KOPT-K1 (cell line): ENCODE measurements around the gene CTR9.

ENCODE experiments used
- H3K27ac ChIP-seq: fragments of 200-600 bp; sonication (generic); 2 replicates; pipeline ENCODE4 v1.5.1; 2016; ENCODE audit warnings: antibody characterized with exemption, mild to moderate bottlenecking, low read depth, low read length; ENCODE audit not compliant: poor library complexity, severe bottlenecking
- H3K36me3 ChIP-seq: fragments of 200-600 bp; sonication (generic); 2 replicates; pipeline ENCODE4 v1.5.1; 2017; ENCODE audit warnings: antibody characterized with exemption, mild to moderate bottlenecking, low read length, moderate library complexity; ENCODE audit not compliant: insufficient read depth
- H3K9me3 ChIP-seq: fragments of 200-600 bp; sonication (generic); 2 replicates; pipeline ENCODE4 v1.5.1; 2017; ENCODE audit warnings: antibody characterized with exemption, low read length, mild to moderate bottlenecking; ENCODE audit not compliant: insufficient read depth, poor library complexity, severe bottlenecking

CTR9 gene

DNA sequence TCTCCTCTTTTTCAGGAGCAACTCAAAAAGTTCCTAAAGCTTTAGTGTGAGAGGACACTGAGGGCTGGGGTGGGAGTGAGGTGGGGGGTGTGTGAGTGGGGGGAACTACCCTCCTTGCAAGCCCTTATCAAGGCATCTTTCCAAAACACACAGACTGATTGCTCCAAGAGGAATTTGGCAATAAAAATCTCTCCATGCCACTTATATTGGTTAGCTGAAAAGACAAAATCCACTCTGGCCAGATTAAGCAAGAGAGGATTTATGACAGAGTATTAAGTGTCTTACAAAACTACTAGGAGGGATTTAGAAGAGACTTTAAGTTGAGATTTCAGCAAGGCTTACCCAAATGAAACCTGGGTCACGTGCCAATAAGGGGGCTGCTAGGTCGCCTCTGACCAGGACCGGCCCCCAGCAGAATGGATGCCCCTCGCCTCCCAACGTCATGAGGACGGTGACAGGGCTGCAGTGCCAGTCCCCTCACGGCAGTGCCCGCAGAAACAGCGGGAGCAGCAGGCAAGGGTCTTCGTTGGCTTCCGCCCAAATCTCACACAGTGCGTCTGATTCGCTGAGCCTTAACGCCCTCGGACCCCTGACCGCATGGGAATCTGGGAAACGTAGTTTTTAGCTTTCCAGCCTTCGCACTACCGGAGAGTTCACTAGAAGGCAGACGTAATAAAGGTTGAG, 22.1 kb upstream of the CTR9 start:
- Histone ChIP-seq H3K27ac (no peak overlapping the region), H3K36me3 (no peaks in the 10 kb centered on the region), H3K9me3 (peaks cover 3% of the 10 kb centered on the region)

DNA sequence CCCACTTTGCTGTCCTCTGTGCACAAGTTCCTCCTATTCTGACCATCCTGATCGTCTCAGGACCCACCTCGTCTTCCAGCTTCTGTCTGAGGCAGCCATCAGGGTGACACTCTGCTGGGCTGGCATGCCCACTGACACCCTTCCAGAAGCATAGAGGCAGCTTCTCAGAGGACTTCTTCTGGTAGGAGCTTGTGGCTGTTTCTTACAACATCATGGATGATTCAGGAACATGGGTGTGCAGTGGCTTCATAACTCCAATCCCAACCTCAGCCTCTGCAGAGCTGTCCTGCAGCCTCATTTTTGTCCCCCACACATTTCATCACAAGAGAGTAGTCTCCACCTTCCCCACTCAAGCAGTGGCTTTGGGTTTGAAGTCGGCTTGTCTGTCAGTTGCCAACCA, 20.9 kb upstream of the CTR9 start:
- peaks cover 3% of the 10 kb centered on the region for H3K9me3 ChIP-seq
- H3K27ac ChIP-seq: no peak overlapping the region
- H3K36me3 ChIP-seq: no peaks in the 10 kb centered on the region

GRCh38 chr11:10731064-10731680, 19.9 kb upstream of the CTR9 start:
- H3K36me3 ChIP-seq: no peaks in the 10 kb centered on the region
- H3K27ac ChIP-seq: no peak overlapping the region
- H3K9me3 ChIP-seq: peaks cover 3% of the 10 kb centered on the region

DNA sequence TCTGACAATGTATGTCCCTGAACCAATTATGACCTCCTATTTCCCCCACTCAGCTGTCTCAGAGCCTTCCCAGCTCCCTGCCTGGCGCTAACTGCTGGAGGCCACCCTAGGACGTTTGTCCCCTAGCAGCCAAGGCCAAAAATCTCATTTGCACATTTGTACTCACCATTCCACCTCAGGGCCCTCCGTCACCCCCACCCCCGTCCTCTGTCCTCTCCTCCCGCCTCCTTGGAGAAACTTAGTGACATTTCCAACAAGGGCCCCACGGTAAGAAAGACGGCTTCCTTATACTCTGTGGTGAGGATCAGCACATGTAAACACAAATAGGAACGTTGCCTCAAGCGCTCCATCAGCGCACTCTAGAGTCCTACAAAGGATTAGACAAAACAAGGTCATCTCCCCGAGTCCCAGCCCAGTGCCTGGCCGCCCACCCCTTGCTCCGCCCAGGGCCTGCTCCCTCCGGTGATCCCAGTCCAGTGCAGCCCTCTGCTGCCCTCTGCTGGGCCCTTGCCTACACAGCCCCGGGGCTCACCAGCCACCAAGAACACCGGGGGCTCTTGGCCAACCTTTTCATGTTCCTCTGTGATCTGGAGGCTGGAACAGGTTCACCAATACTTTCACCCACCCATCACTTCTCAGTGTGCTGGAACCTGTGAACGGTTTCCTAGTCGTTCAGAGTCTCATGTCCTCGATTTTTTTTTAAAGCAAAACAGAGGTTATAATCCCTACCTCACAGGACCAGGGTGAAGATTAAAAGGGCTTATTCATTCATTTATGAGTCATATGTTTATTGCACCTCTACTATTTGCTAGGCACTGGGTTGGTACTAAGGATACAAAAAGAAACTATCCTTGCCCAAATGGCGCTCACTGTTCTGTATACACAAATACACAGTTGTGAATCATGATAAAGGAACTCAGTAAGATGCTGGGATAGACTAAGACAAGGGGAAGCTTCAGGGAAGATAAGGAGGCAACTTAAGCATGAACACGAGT, 15.3 kb upstream of the CTR9 start:
- Histone ChIP-seq H3K36me3 (no peaks in the 10 kb centered on the region), H3K9me3 (peaks cover 3% of the 10 kb centered on the region), H3K27ac (no peak overlapping the region)

GRCh38 chr11:10742460-10743208, 8.4 kb upstream of the CTR9 start:
- Histone ChIP-seq H3K36me3 (no peaks in the 10 kb centered on the region), H3K9me3 (no peaks in the 10 kb centered on the region), H3K27ac (no peak overlapping the region)

DNA sequence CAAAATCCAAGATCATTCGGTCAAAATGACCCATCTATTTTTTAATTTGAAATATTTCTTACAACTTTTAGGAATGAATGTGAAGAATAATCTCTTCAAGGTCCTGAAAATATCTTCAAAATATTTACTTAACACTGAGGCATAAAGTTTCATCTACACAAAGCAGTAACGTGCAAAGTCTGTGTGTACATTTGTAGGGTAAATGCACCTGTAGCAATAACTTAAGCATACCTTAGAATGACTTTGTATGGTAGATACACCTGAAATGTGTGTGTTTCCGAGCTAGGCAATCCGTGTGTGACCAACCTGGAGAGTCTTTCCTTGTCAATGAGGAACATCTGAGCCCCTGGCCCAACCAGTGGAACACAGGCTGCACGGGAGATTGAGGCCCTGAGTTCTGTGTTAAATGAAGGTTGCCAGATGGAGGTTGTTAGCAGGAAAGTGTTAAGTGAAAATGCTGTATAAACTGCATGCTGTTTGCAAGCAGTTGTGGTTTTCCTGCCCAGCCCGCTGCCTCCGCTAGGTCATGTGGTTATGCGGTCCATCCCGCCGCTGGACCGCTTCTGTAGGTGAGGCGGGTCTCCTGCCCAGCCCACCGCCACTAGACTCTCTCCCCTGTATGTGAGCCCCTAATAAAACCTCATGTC, 7.6 kb upstream of the CTR9 start:
- Histone ChIP-seq H3K27ac (no peak overlapping the region), H3K36me3 (no peaks in the 10 kb centered on the region), H3K9me3 (no peaks in the 10 kb centered on the region)

DNA sequence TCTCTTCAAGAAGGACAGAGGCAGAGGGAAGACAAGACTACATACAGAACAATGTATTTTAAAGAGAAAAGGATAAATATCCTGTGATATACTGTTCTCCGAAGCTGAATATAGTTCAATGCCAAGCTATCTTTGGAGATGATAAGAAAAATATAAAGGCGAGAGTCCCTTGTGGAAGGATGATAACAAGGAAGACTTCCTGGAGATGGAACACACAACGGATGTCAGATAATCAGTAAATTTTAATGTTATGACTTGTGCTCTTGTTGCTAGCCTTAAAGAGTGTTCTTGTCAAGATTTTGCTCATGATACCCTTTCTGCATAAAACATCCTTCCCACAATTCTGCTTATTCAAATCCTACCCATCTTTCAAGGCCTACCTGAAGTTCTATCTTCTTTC, 6.8 kb upstream of the CTR9 start:
- H3K27ac ChIP-seq: no peak overlapping the region
- no peaks in the 10 kb centered on the region for H3K9me3 ChIP-seq
- no peaks in the 10 kb centered on the region for H3K36me3 ChIP-seq

- Histone ChIP-seq H3K9me3 (no peaks in the 10 kb centered on the region), H3K27ac (no peak overlapping the region), H3K36me3 (no peaks in the 10 kb centered on the region)
These were observed 4.2 kb upstream of the CTR9 start for GRCh38 chr11:10746871-10747270.

DNA sequence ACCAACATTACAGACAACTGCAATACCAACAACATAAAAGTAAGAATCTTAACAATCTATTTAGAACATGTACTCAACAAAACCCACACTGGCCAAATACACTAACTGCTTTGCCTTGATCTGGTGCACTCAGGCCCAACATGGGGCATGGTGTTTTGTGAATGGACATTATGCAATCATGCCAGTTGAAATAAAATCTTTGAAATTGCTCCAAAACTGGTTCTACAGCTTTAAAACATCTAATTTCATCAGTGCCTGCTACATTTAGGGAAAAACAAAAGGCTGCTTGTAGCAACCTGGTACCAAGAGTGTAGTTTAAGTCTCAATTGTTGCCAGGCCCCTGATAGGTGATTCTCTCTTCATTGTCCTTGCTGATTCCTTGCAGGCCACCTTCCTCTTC, 3.3 kb upstream of the CTR9 start:
- Histone ChIP-seq H3K36me3 (0 out of 2 replicates have a peak, but pooled peaks cover under 1% of the 10 kb centered on the region), H3K27ac (no peak overlapping the region), H3K9me3 (no peaks in the 10 kb centered on the region)

DNA sequence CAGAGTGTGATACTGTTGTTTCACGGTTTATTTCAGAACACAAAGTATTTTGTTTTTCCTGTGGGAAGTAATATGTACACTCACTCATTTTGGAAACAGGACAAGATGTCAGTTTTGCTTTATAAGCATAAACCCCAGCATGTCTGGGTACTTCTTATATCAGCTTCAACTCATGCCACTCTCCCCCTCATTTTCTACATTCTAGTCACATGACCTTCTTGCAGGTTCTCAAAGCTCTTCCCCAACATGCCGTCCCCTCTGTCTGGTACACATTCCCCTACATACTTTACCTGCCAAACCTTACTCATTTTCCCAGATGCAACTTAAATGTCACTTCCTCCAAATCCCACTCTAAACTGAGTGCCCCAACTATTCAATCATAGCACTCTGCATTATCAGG, 1.6 kb upstream of the CTR9 start:
- Histone ChIP-seq H3K9me3 (no peaks in the 10 kb centered on the region), H3K36me3 (peaks cover 18% of the 10 kb centered on the region), H3K27ac (no peak overlapping the region)

DNA sequence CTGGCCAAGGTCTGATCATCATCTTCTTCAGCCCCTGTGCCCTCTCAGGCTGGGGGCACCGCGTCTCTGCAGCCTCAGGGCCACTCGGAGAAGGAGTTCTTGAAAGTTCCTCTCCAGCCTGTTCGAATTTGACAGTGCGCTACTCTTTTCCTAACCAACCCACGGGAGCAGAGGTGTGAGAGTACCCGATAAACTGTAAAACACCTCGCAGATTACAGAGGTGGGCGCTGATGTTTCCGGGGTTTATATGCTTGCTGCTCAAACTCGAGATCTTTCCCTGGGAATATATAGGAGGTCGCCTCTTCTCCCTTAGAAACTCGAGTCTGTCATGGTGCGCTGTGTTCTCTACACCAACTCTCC, 515 bp downstream of the CTR9 start:
- peak overlapping the region; percentile 85 for H3K27ac ChIP-seq
- no peaks in the 10 kb centered on the region for H3K9me3 ChIP-seq
- H3K36me3 ChIP-seq: peaks cover 38% of the 10 kb centered on the region

DNA sequence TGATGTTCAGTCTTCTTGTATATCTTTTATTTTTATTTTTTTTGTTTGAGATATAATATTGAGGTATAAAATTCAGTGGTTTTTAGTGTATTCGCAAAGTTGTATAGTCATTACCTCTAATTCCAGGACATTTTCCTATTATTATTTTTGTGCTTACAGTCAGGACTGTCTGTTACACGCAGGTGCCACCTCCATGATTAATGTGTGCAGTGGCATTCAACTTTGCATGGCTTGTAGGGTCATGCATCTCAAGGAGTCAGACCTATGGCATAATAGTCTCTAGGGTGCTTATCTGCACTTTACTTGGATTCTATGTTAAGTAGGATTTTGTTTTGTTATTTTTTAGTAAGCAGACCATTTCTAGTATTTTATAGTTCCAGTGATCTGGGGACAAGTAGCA, 1.0 kb downstream of the CTR9 start:
- Histone ChIP-seq H3K36me3 (peaks cover 43% of the 10 kb centered on the region), H3K9me3 (no peaks in the 10 kb centered on the region), H3K27ac (no peak overlapping the region)

DNA sequence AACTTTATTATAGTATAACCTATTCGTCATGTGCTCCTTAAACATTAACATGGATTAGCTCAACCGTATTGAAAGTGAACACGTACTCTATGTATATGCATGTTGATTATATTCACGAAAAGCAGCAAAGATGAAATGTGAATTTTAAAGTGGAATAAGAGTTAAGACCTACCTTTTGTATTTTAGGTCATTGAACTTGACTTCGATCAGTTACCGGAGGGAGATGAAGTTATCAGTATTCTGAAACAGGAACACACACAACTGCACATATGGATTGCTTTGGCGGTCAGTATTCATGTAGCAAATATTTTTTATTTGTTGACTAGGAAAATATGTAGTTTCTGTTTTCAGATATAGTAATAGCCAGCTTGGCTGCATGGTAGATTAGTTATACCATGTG, 1.4 kb downstream of the CTR9 start:
- Histone ChIP-seq H3K27ac (no peak overlapping the region), H3K9me3 (no peaks in the 10 kb centered on the region), H3K36me3 (peaks cover 48% of the 10 kb centered on the region)

GRCh38 chr11:10758957-10759356, 7.9 kb downstream of the CTR9 start:
- Histone ChIP-seq H3K36me3 (peaks cover 98% of the 10 kb centered on the region), H3K9me3 (no peaks in the 10 kb centered on the region), H3K27ac (no peak overlapping the region)
